SK-N-SH (cell line): ENCODE results near the gene ST6GALNAC1. TPM values are rescaled to one million over a fixed set of nuclear protein-coding genes. Genes with fewer than 3 reads are reported as not detected.
"Not testable (repeated sequence)": the region's sequence is repeated elsewhere in the genome, so short reads cannot be mapped to it uniquely, and the experiment has no call there.

ENCODE experiments used
- CTCF ChIA-PET: fragments of 300-600, 350-600 bp; formaldehyde crosslinking; extraction: SDS; loops from one replicate; lab custom pipeline; 2021; lab: Yijun Ruan, JAX
- POLR2A ChIA-PET: fragments of 350-600 bp; sonication (Branson Sonifier 250); formaldehyde crosslinking; extraction: SDS; loops from one replicate; lab custom pipeline; 2020; ENCODE audit warnings: antibody characterized with exemption, inconsistent platforms; lab: Yijun Ruan, JAX
- DNase-seq: peaks from one replicate; pipeline ENCODE4 v3.0.0; 2012
- H2AFZ ChIP-seq: fragments of 200-600 bp; sonication (generic); 2 replicates; pipeline ENCODE4 v1.8.1; 2016; ENCODE audit warnings: antibody characterized with exemption, mild to moderate bottlenecking, low read depth
- H3F3A ChIP-seq: fragments of 200-600 bp; sonication (generic); replicated peaks from 2 replicates; pipeline ENCODE3; 2016; ENCODE audit warnings: antibody characterized with exemption, mild to moderate bottlenecking; ENCODE audit not compliant: insufficient read depth
- H3K27ac ChIP-seq, 2 experiments: fragments of 200-500 bp in 1 of 2; fragments of 200-600 bp in 1 of 2; sonication (Bioruptor generic) in 1 of 2; sonication (generic), shearing (Covaris generic) in 1 of 2; 2 replicates each; pipeline versions ENCODE4 v1.5.1 to v1.6.1; 2014 to 2016; ENCODE audit warnings: low read depth in 2 of 2, inconsistent platforms in 1 of 2, low read length in 1 of 2, mild to moderate bottlenecking in 1 of 2, mixed read lengths in 1 of 2
- H3K27me3 ChIP-seq: fragments of 200-600 bp; sonication (generic), shearing (Covaris generic); 2 replicates; pipeline ENCODE4 v1.6.1; 2016; ENCODE audit warnings: mixed run types; ENCODE audit not compliant: insufficient read depth
- H3K36me3 ChIP-seq, 2 experiments: fragments of 200-500 bp in 1 of 2; fragments of 200-600 bp in 1 of 2; sonication (Bioruptor generic) in 1 of 2; sonication (generic) in 1 of 2; replicated peaks in 1 of 2; 2 replicates each; pipeline versions ENCODE3 to v1.5.1; 2014 to 2016; ENCODE audit warnings: low read length in 1 of 2, mild to moderate bottlenecking in 1 of 2; ENCODE audit not compliant: insufficient read depth in 2 of 2, control insufficient read depth in 1 of 2
- H3K4me1 ChIP-seq, 2 experiments: fragments of 200-500 bp in 1 of 2; fragments of 200-600 bp in 1 of 2; sonication (Bioruptor generic) in 1 of 2; sonication (generic), shearing (Covaris generic) in 1 of 2; 2 replicates each; pipeline versions ENCODE4 v1.5.1 to v1.6.1; 2014 to 2016; ENCODE audit warnings: low read depth in 1 of 2, low read length in 1 of 2, mixed run types in 1 of 2; ENCODE audit not compliant: insufficient read depth in 2 of 2, control insufficient read depth in 1 of 2
- H3K4me2 ChIP-seq: fragments of 200-600 bp; sonication (generic), shearing (Covaris generic); 2 replicates; pipeline ENCODE4 v1.6.1; 2017; ENCODE audit warnings: mixed run types
- H3K4me3 ChIP-seq, 2 experiments: fragments of 200-500 bp in 1 of 2; fragments of 200-600 bp in 1 of 2; sonication (Bioruptor generic) in 1 of 2; sonication (generic), shearing (Covaris generic) in 1 of 2; 2 replicates each; pipeline versions ENCODE4 v1.5.1 to v1.8.1; 2014 to 2016; ENCODE audit warnings: low read depth in 2 of 2, inconsistent platforms in 1 of 2, low read length in 1 of 2, mild to moderate bottlenecking in 1 of 2, mixed read lengths in 1 of 2, moderate library complexity in 1 of 2
- H3K79me2 ChIP-seq: fragments of 200-600 bp; sonication (generic); 2 replicates; pipeline ENCODE4 v1.8.1; 2017; ENCODE audit warnings: mild to moderate bottlenecking; ENCODE audit not compliant: insufficient read depth
- H3K9ac ChIP-seq: fragments of 200-600 bp; sonication (generic); 2 replicates; pipeline ENCODE4 v1.6.1; 2017; ENCODE audit warnings: mixed run types
- H3K9me2 ChIP-seq: fragments of 200-600 bp; sonication (generic); 2 replicates; pipeline ENCODE4 v1.6.1; 2017; ENCODE audit warnings: mixed run types
- H3K9me3 ChIP-seq: fragments of 200-600 bp; sonication (generic); 2 replicates; pipeline ENCODE4 v1.6.1; 2017; ENCODE audit warnings: mixed run types, mild to moderate bottlenecking, moderate library complexity
- H4K20me1 ChIP-seq: fragments of 200-600 bp; sonication (generic); 2 replicates; pipeline ENCODE4 v1.6.1; 2017; ENCODE audit warnings: mild to moderate bottlenecking, mixed run types; ENCODE audit not compliant: insufficient read depth
- ELF1 ChIP-seq: IDR thresholded peaks from 2 replicates; pipeline ENCODE4 v1.4.0; 2012
- EP300 ChIP-seq, 2 experiments: IDR thresholded peaks; 2 replicates each; pipeline versions ENCODE4 v1.4.0 to v1.6.1; 2012; ENCODE audit warnings: borderline replicate concordance in 1 of 2, low read depth in 1 of 2, low read length in 1 of 2
- FOSL2 ChIP-seq: IDR thresholded peaks from 2 replicates; pipeline ENCODE4 v1.4.0; 2012; ENCODE audit warnings: low read depth, mild to moderate bottlenecking, moderate library complexity, borderline replicate concordance
- FOXJ3 ChIP-seq: sonication (generic); formaldehyde crosslinking; IDR thresholded peaks from 2 replicates; pipeline ENCODE4 v1.5.1; 2020; ENCODE audit warnings: mild to moderate bottlenecking, missing genetic modification reagents
- FOXM1 ChIP-seq: IDR thresholded peaks from 2 replicates; pipeline ENCODE4 v1.4.0; 2012; ENCODE audit warnings: low read depth, mild to moderate bottlenecking
- GABPA ChIP-seq: IDR thresholded peaks from 2 replicates; pipeline ENCODE4 v1.4.0; 2012; ENCODE audit warnings: low read depth, mild to moderate bottlenecking
- GATA2 ChIP-seq: sonication (generic); formaldehyde crosslinking; IDR thresholded peaks from 2 replicates; pipeline ENCODE4 v1.5.0; 2020; ENCODE audit warnings: mild to moderate bottlenecking, missing genetic modification reagents
- JUND ChIP-seq: IDR thresholded peaks from 2 replicates; pipeline ENCODE4 v1.4.0; 2012
- MEF2A ChIP-seq: IDR thresholded peaks from 2 replicates; pipeline ENCODE4 v1.4.0; 2012; ENCODE audit warnings: low read depth, borderline replicate concordance
- NRF1 ChIP-seq: IDR thresholded peaks from 2 replicates; pipeline ENCODE4 v1.6.1; 2012; ENCODE audit warnings: low read depth, mild to moderate bottlenecking, low read length
- PBX3 ChIP-seq: IDR thresholded peaks from 2 replicates; pipeline ENCODE4; 2012
- RCOR1 ChIP-seq: fragments of 150-350 bp; IDR thresholded peaks from 2 replicates; pipeline ENCODE4 v1.6.1; 2017; ENCODE audit warnings: antibody characterized with exemption, low read length
- SMC3 ChIP-seq: IDR thresholded peaks from 2 replicates; pipeline ENCODE4 v1.6.1; 2012; ENCODE audit warnings: low read depth, low read length, improper control_type of control experiment
- TEAD4 ChIP-seq: IDR thresholded peaks from 2 replicates; pipeline ENCODE4 v1.4.0; 2012; ENCODE audit warnings: mild to moderate bottlenecking, borderline replicate concordance; ENCODE audit not compliant: insufficient read depth
- USF2 ChIP-seq: fragments of 150-350 bp; IDR thresholded peaks from 2 replicates; pipeline ENCODE4 v1.6.1; 2017; ENCODE audit warnings: antibody characterized with exemption, low read length, low read depth, borderline replicate concordance
- YY1 ChIP-seq: IDR thresholded peaks from 2 replicates; pipeline ENCODE4 v1.4.0; 2012; ENCODE audit warnings: low read depth, mild to moderate bottlenecking
- WGBS: methylation state at CpG from one replicate; pipeline ENCODE4 v1.1.6; 2017; ENCODE audit warnings: low lambda C conversion rate; 5-methylcytosine and 5-hydroxymethylcytosine counted together
- polyA plus RNA-seq, 3 experiments: library from polyadenylated mRNA; depleted of rRNA; stranded (reverse); fragments of >200 nt; gene quantifications; 2 replicates each; pipeline ENCODE4 v1.2.3, GENCODE V29; 2012
- TF ChIP-seq, protein P1 (sequence below): IDR thresholded peaks from 2 replicates; pipeline ENCODE4 v1.4.0; 2012; ENCODE audit warnings: low read depth
- TF ChIP-seq, protein P2 (sequence below): IDR thresholded peaks from 2 replicates; pipeline ENCODE4 v1.4.0; 2012; ENCODE audit warnings: low read depth, borderline replicate concordance

Gene ST6GALNAC1
- polyA plus RNA-seq, 1 of the 3 experiments (the other 2 are of a cell fraction), result not detected

DNA sequence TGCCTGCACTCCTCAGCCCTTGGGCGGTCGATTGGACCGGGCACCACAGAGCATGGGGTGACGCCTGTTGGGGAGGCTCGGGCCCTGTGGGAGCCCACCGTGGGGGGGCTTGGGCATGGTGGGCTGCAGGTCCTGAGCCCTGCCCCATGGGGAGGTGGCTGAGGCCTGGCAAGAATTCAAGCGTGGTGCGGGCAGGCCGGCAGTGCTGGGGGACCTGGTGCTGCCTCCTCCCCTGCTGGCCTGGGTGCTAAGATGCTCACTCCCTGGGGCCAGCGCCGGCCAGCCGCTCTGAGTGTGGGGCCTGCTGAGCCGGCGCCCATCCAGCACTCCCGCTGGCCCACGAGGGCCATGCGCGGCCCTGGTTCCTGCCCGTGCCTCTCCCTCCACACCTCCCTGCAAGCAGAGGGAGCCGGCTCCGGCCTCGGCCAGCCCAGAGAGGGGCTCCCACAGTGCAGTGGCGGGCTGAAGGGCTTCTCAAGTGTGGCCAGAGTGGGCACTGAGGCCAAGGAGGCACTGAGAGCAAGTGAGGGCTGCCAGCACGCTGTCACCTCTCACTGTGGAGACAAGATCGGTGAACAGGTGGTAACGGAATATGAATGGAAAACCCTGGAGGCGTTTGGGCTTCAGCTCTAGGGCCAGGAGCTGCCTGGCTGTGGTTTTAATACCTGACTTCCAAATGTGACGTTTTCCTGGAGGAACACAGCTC is 28.5 kb downstream of the ST6GALNAC1 start:
- Histone ChIP-seq H3K4me3 (no peak overlapping the region), H3K36me3 (no peaks in the 10 kb centered on the region), H3K79me2 (no peaks in the 10 kb centered on the region), H3F3A (no peaks in the 10 kb centered on the region), H3K27me3 (no peaks in the 10 kb centered on the region; the same call in 1 of the 2 replicates), H3K4me2 (no peak overlapping the region), H2AFZ (no peak overlapping the region), H3K27ac (no peak overlapping the region), H3K9me3 (no peaks in the 10 kb centered on the region), H3K4me1 (no peaks in the 10 kb centered on the region; a peak in 1 of 4 replicates), H3K9me2 (no peaks in the 10 kb centered on the region), H3K9ac (no peak overlapping the region), H4K20me1 (no peaks in the 10 kb centered on the region)
- 83% methylated on average over 23 of the region's 28 CpGs for WGBS
- DNase-seq, result no peak
- ChIA-PET POLR2A (no interaction called here), CTCF (interaction anchor here (1.1 to 5.7 kb wide), 6 partner anchors 9 to 99 kb away, joined by 3 to 82 read pairs (median 6); no protein-coding TSS in a partner anchor)
- TF ChIP-seq SMC3 (no peak), USF2 (no peak), GATA2 (CRISPR knock-in tag) (no peak), FOXJ3 (CRISPR knock-in tag) (no peak), EP300 (IDR thresholded peaks at IDR 0.05; ENCODE audit: borderline replicate concordance in 1 of 2, low read depth in 1 of 2, low read length in 1 of 2) (no peak), RCOR1 (no peak), TEAD4 (no peak), GABPA (no peak), JUND (no peak), MEF2A (no peak), PBX3 (no peak), ELF1 (no peak), FOSL2 (no peak), YY1 (no peak), FOXM1 (no peak), NRF1 (no peak)
- TF ChIP-seq, protein P1, sequence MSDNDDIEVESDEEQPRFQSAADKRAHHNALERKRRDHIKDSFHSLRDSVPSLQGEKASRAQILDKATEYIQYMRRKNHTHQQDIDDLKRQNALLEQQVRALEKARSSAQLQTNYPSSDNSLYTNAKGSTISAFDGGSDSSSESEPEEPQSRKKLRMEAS, result no peak
- TF ChIP-seq, protein P2, sequence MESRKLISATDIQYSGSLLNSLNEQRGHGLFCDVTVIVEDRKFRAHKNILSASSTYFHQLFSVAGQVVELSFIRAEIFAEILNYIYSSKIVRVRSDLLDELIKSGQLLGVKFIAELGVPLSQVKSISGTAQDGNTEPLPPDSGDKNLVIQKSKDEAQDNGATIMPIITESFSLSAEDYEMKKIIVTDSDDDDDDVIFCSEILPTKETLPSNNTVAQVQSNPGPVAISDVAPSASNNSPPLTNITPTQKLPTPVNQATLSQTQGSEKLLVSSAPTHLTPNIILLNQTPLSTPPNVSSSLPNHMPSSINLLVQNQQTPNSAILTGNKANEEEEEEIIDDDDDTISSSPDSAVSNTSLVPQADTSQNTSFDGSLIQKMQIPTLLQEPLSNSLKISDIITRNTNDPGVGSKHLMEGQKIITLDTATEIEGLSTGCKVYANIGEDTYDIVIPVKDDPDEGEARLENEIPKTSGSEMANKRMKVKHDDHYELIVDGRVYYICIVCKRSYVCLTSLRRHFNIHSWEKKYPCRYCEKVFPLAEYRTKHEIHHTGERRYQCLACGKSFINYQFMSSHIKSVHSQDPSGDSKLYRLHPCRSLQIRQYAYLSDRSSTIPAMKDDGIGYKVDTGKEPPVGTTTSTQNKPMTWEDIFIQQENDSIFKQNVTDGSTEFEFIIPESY, result no peak

- H3K79me2 ChIP-seq, H3K27ac ChIP-seq, H2AFZ ChIP-seq, DNase-seq, H3K4me2 ChIP-seq, H4K20me1 ChIP-seq, H3K9me3 ChIP-seq, H3F3A ChIP-seq, H3K27me3 ChIP-seq, H3K4me1 ChIP-seq, H3K4me3 ChIP-seq, H3K36me3 ChIP-seq, H3K9ac ChIP-seq, H3K9me2 ChIP-seq: not testable (repeated sequence)
- CTCF ChIA-PET, result interaction anchor here (1.1 to 5.7 kb wide), 5 partner anchors 10 to 147 kb away, joined by 3 to 82 read pairs (median 6); partner anchors contain the start of genes AANAT and ST6GALNAC2
- 79% methylated on average over 13 of the region's 13 CpGs for WGBS
- POLR2A ChIA-PET, result interaction anchor here (0.6 kb wide), 1 partner anchor 15 kb away, joined by 3 read pairs; no protein-coding TSS in a partner anchor
These were observed 29.3 kb downstream of the ST6GALNAC1 start for GRCh38 chr17:76614064-76614759.
